ENCODE measurements around the gene MAEA.

MAEA gene

GRCh38 chr4:1258457-1258856 lies 31.2 kb upstream of the MAEA start:
- no peak for TF ChIP-seq POU6F1 (CRISPR knock-in tag; IDR thresholded peaks at IDR 0.05; ENCODE audit: borderline replicate concordance, low read depth)
- no peak for TF ChIP-seq ESRRG (CRISPR knock-in tag; IDR thresholded peaks at IDR 0.05)
- no peak for TF ChIP-seq BACH2 (CRISPR knock-in tag; IDR thresholded peaks at IDR 0.05; ENCODE audit: borderline replicate concordance)
- no peak for TF ChIP-seq ZFP3 (CRISPR knock-in tag; IDR thresholded peaks at IDR 0.05)
- no peak for TF ChIP-seq ZC3H10 (CRISPR knock-in tag; IDR thresholded peaks at IDR 0.05)
- TF ChIP-seq RARB (CRISPR knock-in tag; IDR thresholded peaks at IDR 0.05) = no peak
- TF ChIP-seq GLIS3 (CRISPR knock-in tag; IDR thresholded peaks at IDR 0.05) = no peak
- no peak for TF ChIP-seq ARNTL (CRISPR knock-in tag; IDR thresholded peaks at IDR 0.05; ENCODE audit: borderline replicate concordance, low read depth)
- no peak for TF ChIP-seq SNAI2 (CRISPR knock-in tag; IDR thresholded peaks at IDR 0.05)
- no peak for TF ChIP-seq TCF4 (CRISPR knock-in tag; IDR thresholded peaks at IDR 0.05; ENCODE audit: borderline replicate concordance)
- no peak for TF ChIP-seq TOX (CRISPR knock-in tag; IDR thresholded peaks at IDR 0.05; ENCODE audit: borderline replicate concordance)
- TF ChIP-seq CREB5 (CRISPR knock-in tag; IDR thresholded peaks at IDR 0.05; ENCODE audit: low read depth) = no peak
- no peak for TF ChIP-seq TSHZ2 (CRISPR knock-in tag; IDR thresholded peaks at IDR 0.05)
- ATAC-seq = no peak

- no peak for TF ChIP-seq POU6F1 (CRISPR knock-in tag; IDR thresholded peaks at IDR 0.05; ENCODE audit: borderline replicate concordance, low read depth)
- no peak for TF ChIP-seq ESRRG (CRISPR knock-in tag; IDR thresholded peaks at IDR 0.05)
- no peak for TF ChIP-seq BACH2 (CRISPR knock-in tag; IDR thresholded peaks at IDR 0.05; ENCODE audit: borderline replicate concordance)
- no peak for ATAC-seq
Observed at GRCh38 chr4:1259966-1260365, 29.7 kb upstream of the MAEA start.

- ATAC-seq = no peak
- TF ChIP-seq SNAI2 (CRISPR knock-in tag; IDR thresholded peaks at IDR 0.05) (no peak), BACH2 (CRISPR knock-in tag; IDR thresholded peaks at IDR 0.05; ENCODE audit: borderline replicate concordance) (no peak), ZC3H10 (CRISPR knock-in tag; IDR thresholded peaks at IDR 0.05) (no peak), OSR1 (CRISPR knock-in tag; IDR thresholded peaks at IDR 0.05) (no peak), RARB (CRISPR knock-in tag; IDR thresholded peaks at IDR 0.05) (no peak), POU6F1 (CRISPR knock-in tag; IDR thresholded peaks at IDR 0.05; ENCODE audit: borderline replicate concordance, low read depth) (no peak), ZFP30 (CRISPR knock-in tag; IDR thresholded peaks at IDR 0.05) (no peak), ARNTL (CRISPR knock-in tag; IDR thresholded peaks at IDR 0.05; ENCODE audit: borderline replicate concordance, low read depth) (no peak), ZNF565 (CRISPR knock-in tag; conservative IDR thresholded peaks at IDR 0.05; ENCODE audit: low read depth) (no peak), CSRNP3 (CRISPR knock-in tag; IDR thresholded peaks at IDR 0.05) (no peak), ZNF70 (CRISPR knock-in tag; IDR thresholded peaks at IDR 0.05) (no peak), PATZ1 (CRISPR knock-in tag; IDR thresholded peaks at IDR 0.05; ENCODE audit: borderline replicate concordance) (no peak), ZFP3 (CRISPR knock-in tag; IDR thresholded peaks at IDR 0.05) (no peak), TSHZ2 (CRISPR knock-in tag; IDR thresholded peaks at IDR 0.05) (no peak), ISL1 (CRISPR knock-in tag; IDR thresholded peaks at IDR 0.05) (no peak)
Observed at GRCh38 chr4:1260418-1261106, 29.1 kb upstream of the MAEA start.

Data from SK-N-SH treated with all-trans-retinoic acid at 6 μM for 48 hours (cell line).